ENCODE data around the gene COPS7B.
"Not testable (repeated sequence)": the region's sequence is repeated elsewhere in the genome, so short reads cannot be mapped to it uniquely, and the experiment has no call there.

COPS7B gene

GRCh38 chr2:231786177-231786916, at the start of gene COPS7B:
Gene COPS7B (plus strand): TSS chr2:231786445. CDS start chr2:231788571, 2,126 bp downstream.
- peak; percentile 80 to 83 for DNase-seq (ENCODE audit: low read depth in 2 of 2)

- DNase-seq (ENCODE audit: low read depth in 2 of 2), result no peak
Measured at GRCh38 chr2:231737761-231738160, 48.5 kb upstream of the COPS7B start.

- DNase-seq (ENCODE audit: low read depth in 2 of 2), result no peak
Measured at GRCh38 chr2:231743376-231744116, 42.7 kb upstream of the COPS7B start.

GRCh38 chr2:231745303-231746038, 40.8 kb upstream of the COPS7B start:
- DNase-seq (ENCODE audit: low read depth in 2 of 2), result no peak

GRCh38 chr2:231748153-231748896, 37.9 kb upstream of the COPS7B start:
- not testable (repeated sequence) for DNase-seq (ENCODE audit: low read depth in 2 of 2)

GRCh38 chr2:231749016-231749415, 37.2 kb upstream of the COPS7B start:
- not testable (repeated sequence) for DNase-seq (ENCODE audit: low read depth in 2 of 2)

- no peak for DNase-seq (ENCODE audit: low read depth in 2 of 2)
Measured at GRCh38 chr2:231751042-231751815, 35.0 kb upstream of the COPS7B start.

- DNase-seq (ENCODE audit: low read depth in 2 of 2), result no peak
Measured at GRCh38 chr2:231752061-231752460, 34.2 kb upstream of the COPS7B start.

- DNase-seq (ENCODE audit: low read depth in 2 of 2), result no peak
Measured at GRCh38 chr2:231761735-231762134, 24.5 kb upstream of the COPS7B start.

GRCh38 chr2:231764124-231764523, 22.1 kb upstream of the COPS7B start:
- DNase-seq (ENCODE audit: low read depth in 2 of 2), result no peak

- DNase-seq (ENCODE audit: low read depth in 2 of 2), result no peak
Measured at GRCh38 chr2:231764760-231765159, 21.5 kb upstream of the COPS7B start.

GRCh38 chr2:231765496-231765929, 20.7 kb upstream of the COPS7B start:
- no peak for DNase-seq (ENCODE audit: low read depth in 2 of 2)

GRCh38 chr2:231769170-231770136, 16.8 kb upstream of the COPS7B start:
- no peak for DNase-seq (ENCODE audit: low read depth in 2 of 2)

GRCh38 chr2:231780123-231780908, 5.9 kb upstream of the COPS7B start:
- DNase-seq (ENCODE audit: low read depth in 2 of 2), result peak in 1 of 2 donors; percentile 12

- peak; percentile 96 to 97 for DNase-seq (ENCODE audit: low read depth in 2 of 2)
Measured at GRCh38 chr2:231780909-231781797, 5.1 kb upstream of the COPS7B start, which contains the start of gene PDE6D. Gene PDE6D (minus strand): TSS chr2:231781282. CDS start chr2:231781114, 168 bp downstream.

GRCh38 chr2:231781798-231782726, 4.2 kb upstream of the COPS7B start:
- no peak for DNase-seq (ENCODE audit: low read depth in 2 of 2)

- no peak for DNase-seq (ENCODE audit: low read depth in 2 of 2)
Measured at GRCh38 chr2:231785413-231785812, 832 bp upstream of the COPS7B start.
